Measurements from ENCODE around the gene CCDC170.

GRCh38 chr6:151561238-151561637 is 67.4 kb downstream of the CCDC170 start:
- TF ChIP-seq CTCF (IDR thresholded peaks at IDR 0.05) = no peak
- TF ChIP-seq EP300 (IDR thresholded peaks at IDR 0.05; ENCODE audit: low read depth) = no peak
- TF ChIP-seq POLR2A (IDR thresholded peaks at IDR 0.05) = no peak
